LNCAP (cell line): Measurements from ENCODE around the gene GALNT18.

Experiments
- CTCF ChIP-seq: fragments of 450-650 bp; IDR thresholded peaks from 2 replicates; pipeline ENCODE4 v1.5.1; 2017; ENCODE audit warnings: mild to moderate bottlenecking

The GALNT18 gene

GRCh38 chr11:11308249-11308648, 313.6 kb downstream of the GALNT18 start:
- TF ChIP-seq CTCF: no peak

- no peak for TF ChIP-seq CTCF
Measured at GRCh38 chr11:11306855-11307254, 314.9 kb downstream of the GALNT18 start.

- no peak for TF ChIP-seq CTCF
Measured at GRCh38 chr11:11304550-11304949, 317.3 kb downstream of the GALNT18 start.

- TF ChIP-seq CTCF: no peak
Measured at GRCh38 chr11:11302565-11302964, 319.2 kb downstream of the GALNT18 start.

- no peak for TF ChIP-seq CTCF
Measured at GRCh38 chr11:11301212-11301611, 320.6 kb downstream of the GALNT18 start.

- no peak for TF ChIP-seq CTCF
Measured at GRCh38 chr11:11297578-11297977, 324.2 kb downstream of the GALNT18 start.

- no peak for TF ChIP-seq CTCF
Measured at GRCh38 chr11:11296434-11296833, 325.4 kb downstream of the GALNT18 start.

GRCh38 chr11:11294551-11294855, 327.3 kb downstream of the GALNT18 start:
- TF ChIP-seq CTCF: no peak
